ENCODE results near the gene MAN2A2.
"Not testable (repeated sequence)": the region's sequence is repeated elsewhere in the genome, so short reads cannot be mapped to it uniquely, and the experiment has no call there.

The MAN2A2 gene

DNA sequence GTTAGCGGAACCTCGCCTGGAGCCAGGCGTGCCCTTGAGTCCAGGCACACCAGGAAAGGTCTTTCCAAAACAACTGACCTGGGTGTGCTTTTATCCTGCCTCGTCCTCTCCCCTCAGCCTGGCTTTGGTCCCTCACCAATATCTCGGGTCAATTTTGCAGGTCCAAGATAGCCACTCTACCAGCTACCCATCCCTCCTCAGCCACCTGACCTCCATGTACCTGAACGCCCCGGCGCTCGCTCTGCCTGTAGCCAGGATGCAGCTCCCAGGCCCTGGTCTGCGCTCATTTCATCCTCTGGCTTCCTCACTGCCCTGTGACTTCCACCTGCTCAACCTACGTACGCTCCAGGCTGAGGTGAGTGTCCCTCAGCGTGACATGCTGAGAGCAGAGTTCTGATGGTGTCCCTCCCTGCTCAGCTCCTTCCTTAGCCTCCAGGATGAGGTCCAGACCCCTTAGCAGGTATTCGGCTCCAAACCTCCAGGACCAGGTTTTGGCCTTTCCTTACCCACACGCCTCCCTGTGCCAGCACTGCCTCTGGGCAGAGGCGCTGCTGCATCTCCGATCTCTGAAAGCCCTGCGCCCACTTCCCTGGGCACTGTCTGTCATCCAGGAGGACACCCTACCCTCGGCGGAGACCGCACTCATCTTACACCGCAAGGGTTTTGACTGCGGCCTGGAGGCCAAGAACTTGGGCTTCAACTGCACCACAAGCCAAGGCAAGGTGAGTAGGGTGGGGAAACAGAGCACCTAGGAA, 15.1 kb downstream of the MAN2A2 start:
- H4K91ac ChIP-seq (ENCODE audit: low read depth, low read length), result no peak overlapping the region
- no peak overlapping the region for H2BK12ac ChIP-seq (ENCODE audit: low read length)
- H3K4me1 ChIP-seq (ENCODE audit: control insufficient read depth in 1 of 2, insufficient read depth in 2 of 2, low read length in 2 of 2), result no peaks in the 10 kb centered on the region
- no peak overlapping the region for H3K14ac ChIP-seq (ENCODE audit: low read length)
- no peaks in the 10 kb centered on the region for H3K27me3 ChIP-seq (ENCODE audit: insufficient read depth, low read length)
- peaks cover 44 to 51% of the 10 kb centered on the region in 2 experiments for H3K36me3 ChIP-seq (ENCODE audit: control insufficient read depth in 1 of 2, insufficient read depth in 2 of 2, low read length in 2 of 2)
- H2BK120ac ChIP-seq (ENCODE audit: insufficient read depth, low read length, poor library complexity), result no peak overlapping the region
- H3K9me3 ChIP-seq (ENCODE audit: insufficient read depth, low read depth, low read length), result no peaks in the 10 kb centered on the region
- WGBS (ENCODE audit: extremely low coverage, insufficient coverage, insufficient read length), result no CpG with 5 or more reads among the region's 23 CpGs
- H2AFZ ChIP-seq (ENCODE audit: insufficient read depth, low read length, poor library complexity), result no peak overlapping the region
- no peak overlapping the region for H3K18ac ChIP-seq (ENCODE audit: low read length)
- no peak overlapping the region for H3K4me3 ChIP-seq (ENCODE audit: low read depth, low read length)
- DNase-seq, result no peak
- no peak overlapping the region for H3K4ac ChIP-seq (ENCODE audit: low read depth, low read length)
- no peak overlapping the region for H4K12ac ChIP-seq (ENCODE audit: low read depth, low read length)
- no peak overlapping the region for H3K23ac ChIP-seq (ENCODE audit: low read length)
- no peaks in the 10 kb centered on the region for H3K79me2 ChIP-seq (ENCODE audit: control insufficient read depth, insufficient read depth, low read length, poor library complexity)
- no peak overlapping the region for H3K9ac ChIP-seq (ENCODE audit: low read length)
- no peak overlapping the region for H2AK5ac ChIP-seq (ENCODE audit: low read length)
- no peak overlapping the region for H3K27ac ChIP-seq (ENCODE audit: low read depth, low read length)
- no peak overlapping the region for H4K8ac ChIP-seq (ENCODE audit: low read depth, low read length)
- no peaks in the 10 kb centered on the region for H3K79me1 ChIP-seq (ENCODE audit: low read length)
- no peak overlapping the region for H2BK5ac ChIP-seq (ENCODE audit: low read depth, low read length, poor library complexity)
- no peak overlapping the region for H3K4me2 ChIP-seq (ENCODE audit: low read length)

DNA sequence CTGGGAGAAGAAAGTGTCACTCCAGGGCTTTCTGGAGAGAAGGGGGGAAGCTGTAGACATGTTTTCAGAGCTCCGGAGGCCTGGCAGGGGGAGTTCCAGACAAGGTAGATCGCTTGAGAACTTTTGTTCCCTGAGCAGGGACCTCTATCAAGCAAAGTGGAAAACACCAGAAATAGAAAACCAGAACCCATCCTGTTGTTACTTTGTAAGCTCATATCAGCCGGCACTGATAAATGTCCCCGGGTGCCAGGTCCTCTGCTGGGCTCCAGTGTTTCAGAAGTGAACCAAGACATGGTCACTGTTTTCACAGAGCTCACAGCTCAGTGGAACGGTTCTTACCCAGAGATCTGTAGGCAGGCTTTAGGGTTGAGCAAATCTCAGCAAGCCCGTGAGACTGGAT, 15.7 kb downstream of the MAN2A2 start:
- Histone ChIP-seq H2BK120ac (ENCODE audit: insufficient read depth, low read length, poor library complexity) (no peak overlapping the region), H3K4me3 (ENCODE audit: low read depth, low read length) (no peak overlapping the region), H3K79me1 (ENCODE audit: low read length) (no peaks in the 10 kb centered on the region), H3K4ac (ENCODE audit: low read depth, low read length) (no peak overlapping the region), H3K4me1 (ENCODE audit: control insufficient read depth in 1 of 2, insufficient read depth in 2 of 2, low read length in 2 of 2) (no peaks in the 10 kb centered on the region), H2BK5ac (ENCODE audit: low read depth, low read length, poor library complexity) (no peak overlapping the region), H3K4me2 (ENCODE audit: low read length) (no peak overlapping the region), H3K9me3 (ENCODE audit: insufficient read depth, low read depth, low read length) (no peaks in the 10 kb centered on the region), H4K12ac (ENCODE audit: low read depth, low read length) (no peak overlapping the region), H2AFZ (ENCODE audit: insufficient read depth, low read length, poor library complexity) (no peak overlapping the region), H3K79me2 (ENCODE audit: control insufficient read depth, insufficient read depth, low read length, poor library complexity) (no peaks in the 10 kb centered on the region), H3K9ac (ENCODE audit: low read length) (no peak overlapping the region), H2AK5ac (ENCODE audit: low read length) (no peak overlapping the region), H4K8ac (ENCODE audit: low read depth, low read length) (no peak overlapping the region), H3K27me3 (ENCODE audit: insufficient read depth, low read length) (no peaks in the 10 kb centered on the region), H3K18ac (ENCODE audit: low read length) (no peak overlapping the region), H3K14ac (ENCODE audit: low read length) (no peak overlapping the region), H3K23ac (ENCODE audit: low read length) (no peak overlapping the region), H3K36me3 (ENCODE audit: control insufficient read depth in 1 of 2, insufficient read depth in 2 of 2, low read length in 2 of 2) (peaks cover 38 to 45% of the 10 kb centered on the region in 2 experiments), H4K91ac (ENCODE audit: low read depth, low read length) (no peak overlapping the region), H3K27ac (ENCODE audit: low read depth, low read length) (no peak overlapping the region), H2BK12ac (ENCODE audit: low read length) (no peak overlapping the region)
- WGBS (ENCODE audit: extremely low coverage, insufficient coverage, insufficient read length), result no CpG with 5 or more reads among the region's 6 CpGs
- DNase-seq, result no peak

DNA sequence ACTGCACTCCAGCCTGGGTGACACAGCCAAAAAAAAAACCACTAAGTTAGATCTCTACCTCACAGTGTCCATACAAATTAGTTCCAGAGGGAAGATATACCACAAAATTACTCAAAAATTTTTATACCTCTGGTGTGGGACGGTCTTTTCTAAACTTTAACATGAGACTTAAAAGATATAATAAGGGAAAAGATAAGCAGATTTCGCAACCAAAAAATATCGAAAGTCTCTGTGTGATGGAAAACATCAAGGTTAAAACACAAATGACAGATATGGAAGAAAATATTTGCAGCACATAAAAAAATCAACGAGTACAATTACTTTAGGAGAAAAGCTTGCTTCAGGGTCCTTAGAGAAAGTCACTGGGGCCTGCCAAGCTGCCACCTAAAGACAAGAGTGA, 18.8 kb downstream of the MAN2A2 start:
- Histone ChIP-seq H3K36me3 (ENCODE audit: control insufficient read depth in 1 of 2, insufficient read depth in 2 of 2, low read length in 2 of 2) (peaks cover 31 to 32% of the 10 kb centered on the region in 2 experiments), H3K79me2 (ENCODE audit: control insufficient read depth, insufficient read depth, low read length, poor library complexity) (no peaks in the 10 kb centered on the region), H3K18ac (ENCODE audit: low read length) (no peak overlapping the region), H3K4me2 (ENCODE audit: low read length) (no peak overlapping the region), H4K91ac (ENCODE audit: low read depth, low read length) (no peak overlapping the region), H3K79me1 (ENCODE audit: low read length) (no peaks in the 10 kb centered on the region), H3K9ac (ENCODE audit: low read length) (no peak overlapping the region), H4K8ac (ENCODE audit: low read depth, low read length) (no peak overlapping the region), H3K4ac (ENCODE audit: low read depth, low read length) (no peak overlapping the region), H3K27ac (ENCODE audit: low read depth, low read length) (no peak overlapping the region), H3K14ac (ENCODE audit: low read length) (no peak overlapping the region), H3K27me3 (ENCODE audit: insufficient read depth, low read length) (no peaks in the 10 kb centered on the region), H3K23ac (ENCODE audit: low read length) (no peak overlapping the region), H2BK12ac (ENCODE audit: low read length) (no peak overlapping the region), H2AK5ac (ENCODE audit: low read length) (no peak overlapping the region), H2AFZ (ENCODE audit: insufficient read depth, low read length, poor library complexity) (no peak overlapping the region), H3K9me3 (ENCODE audit: insufficient read depth, low read depth, low read length) (no peaks in the 10 kb centered on the region), H3K4me1 (ENCODE audit: control insufficient read depth in 1 of 2, insufficient read depth in 2 of 2, low read length in 2 of 2) (no peaks in the 10 kb centered on the region), H4K12ac (ENCODE audit: low read depth, low read length) (no peak overlapping the region), H3K4me3 (ENCODE audit: low read depth, low read length) (no peak overlapping the region), H2BK120ac (ENCODE audit: insufficient read depth, low read length, poor library complexity) (no peak overlapping the region), H2BK5ac (ENCODE audit: low read depth, low read length, poor library complexity) (no peak overlapping the region)
- no CpG with 5 or more reads among the region's 4 CpGs for WGBS (ENCODE audit: extremely low coverage, insufficient coverage, insufficient read length)
- DNase-seq, result no peak

DNA sequence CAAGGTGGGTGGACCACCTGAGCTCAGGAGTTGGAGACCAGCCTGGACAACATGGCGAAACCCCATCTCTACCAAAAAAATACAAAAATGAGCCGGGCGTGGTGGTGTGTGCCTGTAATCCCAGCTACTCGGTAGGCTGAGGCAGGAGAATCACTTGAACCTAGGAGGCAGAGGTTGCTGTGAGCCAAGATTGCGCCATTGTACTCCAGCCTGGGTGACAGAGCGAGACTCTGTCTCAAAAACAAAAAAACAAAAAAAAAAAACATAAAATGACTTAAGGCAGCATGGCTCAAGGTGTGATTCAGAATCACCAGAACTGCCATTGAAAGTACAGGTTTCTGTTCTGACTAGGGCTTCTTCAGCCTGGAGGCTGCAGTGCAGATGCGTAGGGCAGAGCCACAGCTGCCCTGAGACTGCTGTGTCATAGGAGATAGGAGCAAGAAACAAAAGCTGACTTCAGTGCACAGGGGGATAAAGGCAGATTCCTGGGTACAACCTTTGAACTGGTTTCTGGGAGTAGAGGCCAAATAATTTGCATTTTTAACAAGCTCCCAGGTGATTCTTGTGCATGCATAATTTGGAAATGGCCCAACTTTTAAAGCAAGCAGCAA, 19.7 kb downstream of the MAN2A2 start:
- not testable (repeated sequence) for H4K12ac ChIP-seq (ENCODE audit: low read depth, low read length); H3K14ac ChIP-seq (ENCODE audit: low read length); H2AFZ ChIP-seq (ENCODE audit: insufficient read depth, low read length, poor library complexity); H3K4ac ChIP-seq (ENCODE audit: low read depth, low read length); H3K18ac ChIP-seq (ENCODE audit: low read length); H4K91ac ChIP-seq (ENCODE audit: low read depth, low read length); H2BK120ac ChIP-seq (ENCODE audit: insufficient read depth, low read length, poor library complexity); H2BK5ac ChIP-seq (ENCODE audit: low read depth, low read length, poor library complexity); H3K4me3 ChIP-seq (ENCODE audit: low read depth, low read length); H2AK5ac ChIP-seq (ENCODE audit: low read length); H3K9me3 ChIP-seq (ENCODE audit: insufficient read depth, low read depth, low read length); H4K8ac ChIP-seq (ENCODE audit: low read depth, low read length); H3K4me2 ChIP-seq (ENCODE audit: low read length); H3K23ac ChIP-seq (ENCODE audit: low read length); H3K9ac ChIP-seq (ENCODE audit: low read length); DNase-seq; H3K79me1 ChIP-seq (ENCODE audit: low read length); H3K27ac ChIP-seq (ENCODE audit: low read depth, low read length); H3K79me2 ChIP-seq (ENCODE audit: control insufficient read depth, insufficient read depth, low read length, poor library complexity); H3K4me1 ChIP-seq (ENCODE audit: control insufficient read depth in 1 of 2, insufficient read depth in 2 of 2, low read length in 2 of 2); H3K27me3 ChIP-seq (ENCODE audit: insufficient read depth, low read length); H2BK12ac ChIP-seq (ENCODE audit: low read length)
- no CpG with 5 or more reads among the region's 7 CpGs for WGBS (ENCODE audit: extremely low coverage, insufficient coverage, insufficient read length)
- H3K36me3 ChIP-seq (ENCODE audit: control insufficient read depth in 1 of 2, insufficient read depth in 2 of 2, low read length in 2 of 2), result peaks cover 25 to 26% of the 10 kb centered on the region in 2 experiments
